ENCODE data around the gene BACE2.
A peak's percentile ranks its signal among the peaks of the same experiment; 100 is the strongest.
"Not testable (repeated sequence)": the region's sequence is repeated elsewhere in the genome, so short reads cannot be mapped to it uniquely, and the experiment has no call there.

BACE2 gene

GRCh38 chr21:41242238-41242829 lies 74.4 kb downstream of the BACE2 start:
- no peak for DNase-seq (ENCODE audit: low read depth in 1 of 2, low spot score in 1 of 2)
- TF ChIP-seq JUND (IDR thresholded peaks at IDR 0.05; ENCODE audit: low read depth): no peak
- in situ Hi-C loops (cut with HindIII; ENCODE audit: low pct_unique_long_range_greater_than_20kb, low sequenced_read_pairs): no loop called here

- TF ChIP-seq JUND (IDR thresholded peaks at IDR 0.05; ENCODE audit: low read depth): no peak
- no peak for DNase-seq (ENCODE audit: low read depth in 1 of 2, low spot score in 1 of 2)
- in situ Hi-C loops (cut with HindIII; ENCODE audit: low pct_unique_long_range_greater_than_20kb, low sequenced_read_pairs): no loop called here
Observed at GRCh38 chr21:41243107-41243506, 75.1 kb downstream of the BACE2 start.

GRCh38 chr21:41244266-41244880 lies 76.4 kb downstream of the BACE2 start:
- DNase-seq (ENCODE audit: low read depth in 1 of 2, low spot score in 1 of 2); in situ Hi-C loops (cut with HindIII; ENCODE audit: low pct_unique_long_range_greater_than_20kb, low sequenced_read_pairs): not testable (repeated sequence)

GRCh38 chr21:41245509-41246135 lies 77.7 kb downstream of the BACE2 start:
- in situ Hi-C loops (cut with HindIII; ENCODE audit: low pct_unique_long_range_greater_than_20kb, low sequenced_read_pairs): no loop called here

GRCh38 chr21:41246808-41247207 lies 78.8 kb downstream of the BACE2 start:
- no peak for DNase-seq (ENCODE audit: low read depth in 1 of 2, low spot score in 1 of 2)
- in situ Hi-C loops (cut with HindIII; ENCODE audit: low pct_unique_long_range_greater_than_20kb, low sequenced_read_pairs): no loop called here
- TF ChIP-seq JUND (IDR thresholded peaks at IDR 0.05; ENCODE audit: low read depth): no peak

More at GRCh38 chr21:41245509-41246135, 77.7 kb downstream of the BACE2 start:
- no peak for TF ChIP-seq JUND (IDR thresholded peaks at IDR 0.05; ENCODE audit: low read depth)
- DNase-seq (ENCODE audit: low read depth in 1 of 2, low spot score in 1 of 2): no peak

GRCh38 chr21:41247561-41248545 lies 79.9 kb downstream of the BACE2 start:
- in situ Hi-C loops (cut with HindIII; ENCODE audit: low pct_unique_long_range_greater_than_20kb, low sequenced_read_pairs): no loop called here
- TF ChIP-seq JUND (IDR thresholded peaks at IDR 0.05; ENCODE audit: low read depth): no peak
- no peak for DNase-seq (ENCODE audit: low read depth in 1 of 2, low spot score in 1 of 2)

GRCh38 chr21:41249476-41249875 lies 81.5 kb downstream of the BACE2 start:
- TF ChIP-seq JUND (IDR thresholded peaks at IDR 0.05; ENCODE audit: low read depth): no peak
- no peak for DNase-seq (ENCODE audit: low read depth in 1 of 2, low spot score in 1 of 2)
- in situ Hi-C loops (cut with HindIII; ENCODE audit: low pct_unique_long_range_greater_than_20kb, low sequenced_read_pairs): no loop called here

- DNase-seq (ENCODE audit: low read depth in 1 of 2, low spot score in 1 of 2): peak in 1 of 2 experiments; percentile 17
- TF ChIP-seq JUND (IDR thresholded peaks at IDR 0.05; ENCODE audit: low read depth): no peak
- in situ Hi-C loops (cut with HindIII; ENCODE audit: low pct_unique_long_range_greater_than_20kb, low sequenced_read_pairs): no loop called here
Observed at GRCh38 chr21:41250519-41250918, 82.6 kb downstream of the BACE2 start.

GRCh38 chr21:41251961-41252642 lies 84.1 kb downstream of the BACE2 start:
- in situ Hi-C loops (cut with HindIII; ENCODE audit: low pct_unique_long_range_greater_than_20kb, low sequenced_read_pairs): no loop called here
- no peak for DNase-seq (ENCODE audit: low read depth in 1 of 2, low spot score in 1 of 2)
- no peak for TF ChIP-seq JUND (IDR thresholded peaks at IDR 0.05; ENCODE audit: low read depth)

GRCh38 chr21:41254090-41254700 lies 86.2 kb downstream of the BACE2 start:
- in situ Hi-C loops (cut with HindIII; ENCODE audit: low pct_unique_long_range_greater_than_20kb, low sequenced_read_pairs): no loop called here
- DNase-seq (ENCODE audit: low read depth in 1 of 2, low spot score in 1 of 2): no peak
- no peak for TF ChIP-seq JUND (IDR thresholded peaks at IDR 0.05; ENCODE audit: low read depth)

- no peak for TF ChIP-seq JUND (IDR thresholded peaks at IDR 0.05; ENCODE audit: low read depth)
- no peak for DNase-seq (ENCODE audit: low read depth in 1 of 2, low spot score in 1 of 2)
- in situ Hi-C loops (cut with HindIII; ENCODE audit: low pct_unique_long_range_greater_than_20kb, low sequenced_read_pairs): no loop called here
Observed at GRCh38 chr21:41255190-41255589, 87.2 kb downstream of the BACE2 start.

GRCh38 chr21:41256231-41256630 lies 88.3 kb downstream of the BACE2 start:
- DNase-seq (ENCODE audit: low read depth in 1 of 2, low spot score in 1 of 2); in situ Hi-C loops (cut with HindIII; ENCODE audit: low pct_unique_long_range_greater_than_20kb, low sequenced_read_pairs): not testable (repeated sequence)

All from T47D (cell line).